A549 treated with AZD9567 at 1 μM for 4 hours (cell line): ENCODE data around the gene TPRKB. TPM values are rescaled to one million over a fixed set of nuclear protein-coding genes. Genes with fewer than 3 reads are reported as not detected.

ENCODE experiments used
- total RNA-seq: library from RNA; stranded (reverse); fragments of 200-300 nt; extraction: Qiagen RNA extraction; gene quantifications from 5 replicates; pipeline ENCODE4 v1.2.3, GENCODE V29; 2022; ENCODE audit not compliant: insufficient read depth

TPRKB gene
- total RNA-seq = 73.7 to 126 TPM (median 81.1 TPM) in 5 replicates

GRCh38 chr2:73736855-73737779, at the start of gene TPRKB:
Gene TPRKB, minus strand, starts transcription at chr2:73737345. Its CDS starts 2,776 bp downstream, at chr2:73734569.

GRCh38 chr2:73783883-73784282, 46.7 kb upstream of the TPRKB start, which contains the start of gene C2orf78:
Gene C2orf78, plus strand, starts transcription at chr2:73784183. Its CDS starts 127 bp downstream, at chr2:73784310.

GRCh38 chr2:73779467-73780236, 42.5 kb upstream of the TPRKB start, which contains the start of gene DUSP11:
Gene DUSP11, minus strand, starts transcription at chr2:73780103. Its CDS starts 129 bp downstream, at chr2:73779974.

Other genes with a start within 250 kb of the TPRKB start
- not detected in 5 replicates for gene NAT8, start 94.9 kb downstream of the TPRKB start, total RNA-seq
- gene DUSP11, start 42.8 kb upstream of the TPRKB start, total RNA-seq = 37.2 to 54.6 TPM (median 43.0 TPM) in 5 replicates
- 0.02 TPM in 1 of 5 replicates, not detected in the others for gene C2orf78, start 46.8 kb upstream of the TPRKB start, total RNA-seq
- gene STAMBP, start 91.6 kb upstream of the TPRKB start, total RNA-seq = 48.4 to 51.6 TPM (median 50.8 TPM) in 5 replicates
- 0.20 to 0.28 TPM (median 0.24 TPM) in 4 of 5 replicates, not detected in the other for gene ACTG2, start 155.7 kb upstream of the TPRKB start, total RNA-seq
- gene DGUOK, start 189.5 kb upstream of the TPRKB start, total RNA-seq = 146 to 164 TPM (median 155 TPM) in 5 replicates
- 6.6 to 8.1 TPM (median 7.3 TPM) in 5 replicates for gene TET3, start 247.6 kb upstream of the TPRKB start, total RNA-seq